SK-N-SH (cell line): ENCODE data around the gene TMPRSS12. TPM values are rescaled to one million over a fixed set of nuclear protein-coding genes. Genes with fewer than 3 reads are reported as not detected.

ENCODE experiments used
- CTCF ChIA-PET: fragments of 300-600, 350-600 bp; formaldehyde crosslinking; extraction: SDS; loops from one replicate; lab custom pipeline; 2021; lab: Yijun Ruan, JAX
- POLR2A ChIA-PET: fragments of 350-600 bp; sonication (Branson Sonifier 250); formaldehyde crosslinking; extraction: SDS; loops from one replicate; lab custom pipeline; 2020; ENCODE audit warnings: antibody characterized with exemption, inconsistent platforms; lab: Yijun Ruan, JAX
- DNase-seq: peaks from one replicate; pipeline ENCODE4 v3.0.0; 2012
- H2AFZ ChIP-seq: fragments of 200-600 bp; sonication (generic); 2 replicates; pipeline ENCODE4 v1.8.1; 2016; ENCODE audit warnings: antibody characterized with exemption, mild to moderate bottlenecking, low read depth
- H3F3A ChIP-seq: fragments of 200-600 bp; sonication (generic); replicated peaks from 2 replicates; pipeline ENCODE3; 2016; ENCODE audit warnings: antibody characterized with exemption, mild to moderate bottlenecking; ENCODE audit not compliant: insufficient read depth
- H3K27ac ChIP-seq, 2 experiments: fragments of 200-500 bp in 1 of 2; fragments of 200-600 bp in 1 of 2; sonication (Bioruptor generic) in 1 of 2; sonication (generic), shearing (Covaris generic) in 1 of 2; 2 replicates each; pipeline versions ENCODE4 v1.5.1 to v1.6.1; 2014 to 2016; ENCODE audit warnings: low read depth in 2 of 2, inconsistent platforms in 1 of 2, low read length in 1 of 2, mild to moderate bottlenecking in 1 of 2, mixed read lengths in 1 of 2
- H3K27me3 ChIP-seq: fragments of 200-600 bp; sonication (generic), shearing (Covaris generic); 2 replicates; pipeline ENCODE4 v1.6.1; 2016; ENCODE audit warnings: mixed run types; ENCODE audit not compliant: insufficient read depth
- H3K36me3 ChIP-seq, 2 experiments: fragments of 200-500 bp in 1 of 2; fragments of 200-600 bp in 1 of 2; sonication (Bioruptor generic) in 1 of 2; sonication (generic) in 1 of 2; replicated peaks in 1 of 2; 2 replicates each; pipeline versions ENCODE3 to v1.5.1; 2014 to 2016; ENCODE audit warnings: low read length in 1 of 2, mild to moderate bottlenecking in 1 of 2; ENCODE audit not compliant: insufficient read depth in 2 of 2, control insufficient read depth in 1 of 2
- H3K4me1 ChIP-seq, 2 experiments: fragments of 200-500 bp in 1 of 2; fragments of 200-600 bp in 1 of 2; sonication (Bioruptor generic) in 1 of 2; sonication (generic), shearing (Covaris generic) in 1 of 2; 2 replicates each; pipeline versions ENCODE4 v1.5.1 to v1.6.1; 2014 to 2016; ENCODE audit warnings: low read depth in 1 of 2, low read length in 1 of 2, mixed run types in 1 of 2; ENCODE audit not compliant: insufficient read depth in 2 of 2, control insufficient read depth in 1 of 2
- H3K4me2 ChIP-seq: fragments of 200-600 bp; sonication (generic), shearing (Covaris generic); 2 replicates; pipeline ENCODE4 v1.6.1; 2017; ENCODE audit warnings: mixed run types
- H3K4me3 ChIP-seq, 2 experiments: fragments of 200-500 bp in 1 of 2; fragments of 200-600 bp in 1 of 2; sonication (Bioruptor generic) in 1 of 2; sonication (generic), shearing (Covaris generic) in 1 of 2; 2 replicates each; pipeline versions ENCODE4 v1.5.1 to v1.8.1; 2014 to 2016; ENCODE audit warnings: low read depth in 2 of 2, inconsistent platforms in 1 of 2, low read length in 1 of 2, mild to moderate bottlenecking in 1 of 2, mixed read lengths in 1 of 2, moderate library complexity in 1 of 2
- H3K79me2 ChIP-seq: fragments of 200-600 bp; sonication (generic); 2 replicates; pipeline ENCODE4 v1.8.1; 2017; ENCODE audit warnings: mild to moderate bottlenecking; ENCODE audit not compliant: insufficient read depth
- H3K9ac ChIP-seq: fragments of 200-600 bp; sonication (generic); 2 replicates; pipeline ENCODE4 v1.6.1; 2017; ENCODE audit warnings: mixed run types
- H3K9me2 ChIP-seq: fragments of 200-600 bp; sonication (generic); 2 replicates; pipeline ENCODE4 v1.6.1; 2017; ENCODE audit warnings: mixed run types
- H3K9me3 ChIP-seq: fragments of 200-600 bp; sonication (generic); 2 replicates; pipeline ENCODE4 v1.6.1; 2017; ENCODE audit warnings: mixed run types, mild to moderate bottlenecking, moderate library complexity
- H4K20me1 ChIP-seq: fragments of 200-600 bp; sonication (generic); 2 replicates; pipeline ENCODE4 v1.6.1; 2017; ENCODE audit warnings: mild to moderate bottlenecking, mixed run types; ENCODE audit not compliant: insufficient read depth
- CTCF ChIP-seq: fragments of 200-600 bp; sonication (generic); IDR thresholded peaks from 2 replicates; pipeline ENCODE4 v1.6.1; 2017; ENCODE audit warnings: antibody characterized with exemption, mild to moderate bottlenecking, moderate library complexity
- ELF1 ChIP-seq: IDR thresholded peaks from 2 replicates; pipeline ENCODE4 v1.4.0; 2012
- FOXJ3 ChIP-seq: sonication (generic); formaldehyde crosslinking; IDR thresholded peaks from 2 replicates; pipeline ENCODE4 v1.5.1; 2020; ENCODE audit warnings: mild to moderate bottlenecking, missing genetic modification reagents
- MAX ChIP-seq: IDR thresholded peaks from 2 replicates; pipeline ENCODE4 v1.4.0; 2012; ENCODE audit warnings: low read depth
- NFIC ChIP-seq: IDR thresholded peaks from 2 replicates; pipeline ENCODE4 v1.4.0; 2012; ENCODE audit warnings: borderline replicate concordance
- PBX3 ChIP-seq: IDR thresholded peaks from 2 replicates; pipeline ENCODE4; 2012
- RAD21 ChIP-seq: IDR thresholded peaks from 2 replicates; pipeline ENCODE4 v1.6.1; 2012; ENCODE audit warnings: mild to moderate bottlenecking, low read length
- RCOR1 ChIP-seq: fragments of 150-350 bp; IDR thresholded peaks from 2 replicates; pipeline ENCODE4 v1.6.1; 2017; ENCODE audit warnings: antibody characterized with exemption, low read length
- REST ChIP-seq: IDR thresholded peaks from 2 replicates; pipeline ENCODE4 v1.6.1; 2012; ENCODE audit warnings: mild to moderate bottlenecking, low read depth, low read length, moderate library complexity
- RFX5 ChIP-seq: IDR thresholded peaks from 2 replicates; pipeline ENCODE4 v1.6.1; 2012; ENCODE audit warnings: mild to moderate bottlenecking, improper control_type of control experiment, low read length
- RXRA ChIP-seq: IDR thresholded peaks from 2 replicates; pipeline ENCODE4 v1.4.0; 2012; ENCODE audit warnings: low read depth, mild to moderate bottlenecking, borderline replicate concordance
- SIN3A ChIP-seq: IDR thresholded peaks from 2 replicates; pipeline ENCODE4 v1.6.1; 2012; ENCODE audit warnings: low read depth, mild to moderate bottlenecking, low read length, moderate library complexity, borderline replicate concordance
- SMC3 ChIP-seq: IDR thresholded peaks from 2 replicates; pipeline ENCODE4 v1.6.1; 2012; ENCODE audit warnings: low read depth, low read length, improper control_type of control experiment
- TAF1 ChIP-seq: IDR thresholded peaks from 2 replicates; pipeline ENCODE4 v1.6.1; 2012; ENCODE audit warnings: low read depth, mild to moderate bottlenecking, low read length, moderate library complexity, borderline replicate concordance
- USF2 ChIP-seq: fragments of 150-350 bp; IDR thresholded peaks from 2 replicates; pipeline ENCODE4 v1.6.1; 2017; ENCODE audit warnings: antibody characterized with exemption, low read length, low read depth, borderline replicate concordance
- WGBS: methylation state at CpG from one replicate; pipeline ENCODE4 v1.1.6; 2017; ENCODE audit warnings: low lambda C conversion rate; 5-methylcytosine and 5-hydroxymethylcytosine counted together
- polyA plus RNA-seq, 3 experiments: library from polyadenylated mRNA; depleted of rRNA; stranded (reverse); fragments of >200 nt; gene quantifications; 2 replicates each; pipeline ENCODE4 v1.2.3, GENCODE V29; 2012

The TMPRSS12 gene
- polyA plus RNA-seq, 1 of the 3 experiments (the other 2 are of a cell fraction), result not detected

GRCh38 chr12:50882563-50882962 is 39.8 kb downstream of the TMPRSS12 start:
- H3K4me1 ChIP-seq, result no peaks in the 10 kb centered on the region
- no peak overlapping the region for H2AFZ ChIP-seq
- ChIA-PET CTCF (interaction anchor here (1.5 kb wide), 1 partner anchor 21 kb away, joined by 3 read pairs; no protein-coding TSS in a partner anchor), POLR2A (no interaction called here)
- H3K9me2 ChIP-seq, result no peaks in the 10 kb centered on the region
- H4K20me1 ChIP-seq, result no peaks in the 10 kb centered on the region
- H3K27me3 ChIP-seq, result no peaks in the 10 kb centered on the region
- H3K4me2 ChIP-seq, result no peak overlapping the region
- no peaks in the 10 kb centered on the region for H3F3A ChIP-seq
- H3K4me3 ChIP-seq, result no peak overlapping the region
- TF ChIP-seq NFIC (no peak), TAF1 (no peak), FOXJ3 (CRISPR knock-in tag) (no peak), USF2 (no peak), RFX5 (no peak), PBX3 (no peak), CTCF (no peak), ELF1 (no peak), SIN3A (no peak), SMC3 (no peak), RAD21 (no peak), RXRA (no peak), RCOR1 (no peak), REST (no peak), MAX (no peak)
- no peak for DNase-seq
- H3K9me3 ChIP-seq, result peaks cover 4% of the 10 kb centered on the region; the same call in 1 of the 2 replicates
- no peaks in the 10 kb centered on the region for H3K36me3 ChIP-seq
- 58% methylated on average over 3 of the region's 3 CpGs for WGBS
- no peak overlapping the region for H3K27ac ChIP-seq
- H3K79me2 ChIP-seq, result no peaks in the 10 kb centered on the region
- no peak overlapping the region for H3K9ac ChIP-seq
